ENCODE measurements around the gene SMG5. TPM values are rescaled to one million over a fixed set of nuclear protein-coding genes. Genes with fewer than 3 reads are reported as not detected.

The SMG5 gene
- total RNA-seq, 1 donor from 2014 or later, result 92.8 TPM

DNA sequence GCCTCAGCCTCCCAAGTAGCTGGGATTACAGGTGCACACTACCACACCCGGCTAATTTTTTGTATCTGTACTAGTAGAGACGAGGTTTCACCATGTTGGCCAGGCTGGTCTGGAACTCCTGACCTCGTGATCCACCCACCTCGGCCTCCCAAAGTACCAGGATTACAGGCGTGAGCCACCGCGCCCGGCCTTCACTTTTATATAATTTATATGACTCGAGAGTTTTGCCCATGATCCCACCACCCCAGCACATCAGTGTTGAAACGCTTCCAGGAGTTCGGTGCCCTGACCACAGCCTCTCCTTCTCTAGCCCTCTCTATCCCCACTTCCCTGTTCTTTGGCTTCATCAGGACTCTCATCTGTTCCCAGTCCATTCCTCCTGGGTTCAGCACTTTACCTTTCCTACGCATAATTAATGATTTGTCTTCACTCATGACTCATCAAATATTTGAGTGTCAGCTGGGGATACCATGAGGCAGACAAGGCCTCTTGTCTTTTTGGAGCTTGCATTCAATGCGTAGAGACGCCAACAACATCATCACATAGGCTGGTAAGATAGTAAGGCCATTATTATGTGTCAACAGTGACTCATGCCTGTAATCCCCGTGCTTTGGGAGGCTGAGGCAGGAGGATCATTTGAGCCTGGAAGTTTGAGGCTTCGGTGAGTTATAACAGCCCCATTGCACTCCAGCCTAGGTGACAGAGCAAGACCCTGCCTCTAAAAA is 68.4 kb downstream of the SMG5 start:
- DNase-seq (ENCODE audit: low read depth), result peak; percentile 78

DNA sequence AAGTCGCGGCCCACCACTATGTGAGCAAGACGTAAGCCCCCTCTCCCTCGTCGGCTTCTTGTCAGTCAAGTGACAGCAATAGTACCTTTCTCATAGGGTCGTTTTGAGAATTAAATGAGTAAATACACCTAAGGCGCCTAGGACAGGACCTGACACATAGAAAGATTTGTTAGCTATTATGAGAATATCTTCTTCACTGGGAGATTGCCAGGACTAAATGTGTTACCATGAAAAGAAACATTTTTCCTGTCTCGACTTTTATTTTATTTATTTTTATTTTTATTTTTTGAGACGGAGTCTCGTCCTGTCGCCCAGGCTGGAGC is 69.0 kb downstream of the SMG5 start:
- no peak for DNase-seq (ENCODE audit: low read depth)

DNA sequence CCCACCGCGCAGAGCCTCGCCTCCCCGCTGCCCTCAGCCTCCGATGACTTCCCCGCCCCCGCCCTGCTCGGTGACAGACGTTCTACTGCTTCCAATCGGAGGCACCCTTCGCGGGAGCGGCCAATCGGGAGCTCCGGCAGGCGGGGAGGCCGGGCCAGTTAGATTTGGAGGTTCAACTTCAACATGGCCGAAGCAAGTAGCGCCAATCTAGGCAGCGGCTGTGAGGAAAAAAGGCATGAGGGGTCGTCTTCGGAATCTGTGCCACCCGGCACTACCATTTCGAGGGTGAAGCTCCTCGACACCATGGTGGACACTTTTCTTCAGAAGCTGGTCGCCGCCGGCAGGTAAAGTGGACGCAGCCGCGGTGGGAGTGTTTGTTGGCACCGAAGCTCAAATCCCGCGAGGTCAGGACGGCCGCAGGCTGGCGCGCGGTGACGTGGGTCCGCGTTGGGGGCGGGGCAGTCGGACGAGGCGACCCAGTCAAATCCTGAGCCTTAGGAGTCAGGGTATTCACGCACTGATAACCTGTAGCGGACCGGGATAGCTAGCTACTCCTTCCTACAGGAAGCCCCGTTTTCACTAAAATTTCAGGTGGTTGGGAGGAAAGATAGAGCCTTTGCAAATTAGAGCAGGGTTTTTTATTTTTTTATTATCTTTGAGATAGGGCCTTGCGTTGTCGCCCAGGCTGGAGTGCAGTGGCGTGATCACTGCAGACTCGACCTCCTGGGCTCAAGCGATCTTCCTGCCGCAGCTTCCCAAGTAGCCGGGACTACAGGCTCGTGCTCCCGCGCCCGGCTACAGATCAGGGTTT is 69.6 kb downstream of the SMG5 start, which contains the start of gene PMF1:
PMF1 (plus strand) TSS at position 175 of the 811 bp plus-strand sequence; CDS start at position 184, 9 bp downstream.
- DNase-seq (ENCODE audit: low read depth), result peak; percentile 90

DNA sequence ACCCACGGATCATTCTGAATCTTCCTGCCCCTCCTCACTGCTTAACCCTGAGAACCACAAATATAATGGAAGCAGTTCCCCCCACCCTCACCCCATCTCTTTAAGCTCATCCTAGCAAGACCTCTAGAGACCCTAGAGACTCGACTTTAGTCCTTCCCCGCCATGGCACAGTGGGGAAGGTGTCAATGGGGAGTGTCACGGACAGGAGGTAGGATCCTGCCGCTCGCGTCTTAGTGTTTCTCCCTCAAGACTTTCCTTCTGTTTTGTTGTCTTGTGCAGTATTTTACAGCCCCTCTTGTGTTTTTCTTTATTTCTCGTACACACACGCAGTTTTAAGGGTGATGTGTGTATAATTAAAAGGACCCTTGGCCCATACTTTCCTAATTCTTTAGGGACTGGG is 70.5 kb downstream of the SMG5 start:
- DNase-seq (ENCODE audit: low read depth), result no peak

DNA sequence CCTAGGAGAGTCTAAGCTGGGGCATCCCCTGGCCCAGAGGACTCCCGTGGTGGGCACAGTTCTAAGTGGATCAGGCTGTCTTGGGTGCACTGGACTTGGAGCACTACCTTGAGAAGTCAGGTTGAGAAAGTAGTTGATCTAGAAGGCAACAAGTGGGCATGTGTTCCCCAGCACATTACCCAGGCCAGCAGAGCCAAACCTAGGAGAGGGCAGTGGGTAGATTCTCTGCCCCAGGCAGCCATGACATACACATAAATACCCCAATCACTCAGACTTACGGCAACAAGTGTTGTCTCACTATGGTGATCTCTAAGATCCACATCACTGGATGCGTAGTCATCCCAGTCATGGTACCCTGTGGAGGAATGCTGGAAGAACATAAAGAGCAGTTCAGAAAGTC is 71.4 kb downstream of the SMG5 start:
- no peak for DNase-seq (ENCODE audit: low read depth)

DNA sequence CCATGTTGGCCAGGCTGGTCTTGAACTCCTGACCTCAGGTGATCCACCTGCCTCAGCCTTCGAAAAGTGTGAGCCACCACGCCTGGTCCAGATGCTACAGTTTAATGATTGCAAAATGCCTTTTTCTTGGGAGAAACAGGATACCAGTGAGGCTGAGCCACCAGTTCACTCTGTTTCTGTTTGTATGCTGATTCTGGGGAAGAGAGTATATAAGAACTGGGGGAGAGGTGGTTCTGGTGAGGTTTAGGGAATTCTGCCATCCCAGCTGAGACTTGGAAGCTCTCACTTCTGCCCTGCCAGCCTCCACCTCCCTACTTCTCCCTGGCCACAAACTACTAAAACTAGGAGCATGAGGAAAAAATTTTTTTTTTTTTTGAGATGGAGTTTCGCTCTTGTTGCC is 77.9 kb downstream of the SMG5 start:
- no peak for DNase-seq (ENCODE audit: low read depth)

DNA sequence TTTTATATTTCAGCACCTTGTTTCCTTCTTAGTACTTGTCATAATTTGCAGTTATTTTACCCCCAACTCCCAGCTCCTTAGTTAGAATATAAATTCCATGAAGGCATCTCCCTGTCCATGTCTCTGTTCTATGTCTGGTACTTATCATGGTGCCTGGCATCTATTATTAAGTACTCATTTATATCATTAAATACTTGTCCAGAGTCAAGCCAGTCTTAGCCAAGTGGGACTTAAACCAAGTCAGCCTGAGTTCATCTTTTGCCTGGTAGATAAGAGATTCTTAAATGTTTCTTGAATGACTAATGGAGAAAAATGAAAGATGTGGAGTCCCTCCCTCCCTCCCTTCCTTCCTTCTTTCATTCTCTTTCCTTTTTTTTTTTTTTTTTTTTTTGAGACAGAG is 79.3 kb downstream of the SMG5 start:
- no peak for DNase-seq (ENCODE audit: low read depth)

DNA sequence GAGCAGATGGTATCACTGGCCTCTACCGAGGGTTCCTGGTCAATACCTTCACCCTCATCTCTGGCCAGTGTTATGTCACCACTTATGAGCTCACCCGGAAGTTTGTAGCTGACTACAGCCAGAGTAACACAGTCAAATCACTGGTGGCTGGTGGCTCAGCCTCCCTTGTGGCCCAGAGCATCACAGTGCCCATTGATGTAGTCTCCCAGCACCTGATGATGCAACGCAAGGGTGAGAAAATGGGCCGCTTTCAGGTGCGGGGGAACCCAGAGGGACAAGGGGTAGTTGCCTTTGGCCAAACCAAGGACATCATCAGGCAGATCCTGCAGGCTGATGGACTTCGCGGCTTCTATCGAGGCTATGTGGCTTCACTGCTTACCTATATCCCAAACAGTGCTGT is 82.6 kb downstream of the SMG5 start:
- no peak for DNase-seq (ENCODE audit: low read depth)

Other genes with a start within 250 kb of the SMG5 start
- gene UBQLN4, start 229.0 kb downstream of the SMG5 start, total RNA-seq, result 16.0 and 25.2 TPM in 2 replicates
- gene LAMTOR2, start 228.0 kb downstream of the SMG5 start, total RNA-seq, result 53.6 and 79.0 TPM in 2 replicates
- gene RAB25, start 221.7 kb downstream of the SMG5 start, total RNA-seq, result 0.50 and 43.9 TPM in 2 replicates
- gene MEX3A, start 200.4 kb downstream of the SMG5 start, total RNA-seq, result 5.0 and 7.1 TPM in 2 replicates
- 420 and 617 TPM in 2 replicates for gene LMNA, start 168.1 kb downstream of the SMG5 start, total RNA-seq
- gene SEMA4A, start 129.2 kb downstream of the SMG5 start, total RNA-seq, result 0.69 and 7.4 TPM in 2 replicates
- gene SLC25A44, start 88.7 kb downstream of the SMG5 start, total RNA-seq, result 5.9 and 17.4 TPM in 2 replicates
- 47.1 and 65.8 TPM in 2 replicates for gene PMF1, start 69.8 kb downstream of the SMG5 start, total RNA-seq
- 0.15 TPM in 1 of 2 replicates, not detected in the other for gene BGLAP, start 40.6 kb downstream of the SMG5 start, total RNA-seq
- 0.80 TPM in 1 of 2 replicates, not detected in the other for gene PAQR6, start 34.8 kb downstream of the SMG5 start, total RNA-seq
- gene TMEM79, start 1.5 kb upstream of the SMG5 start, total RNA-seq, result 0.52 and 1.6 TPM in 2 replicates
- 23.7 and 37.2 TPM in 2 replicates for gene GLMP, start 12.9 kb upstream of the SMG5 start, total RNA-seq
- gene VHLL, start 16.5 kb upstream of the SMG5 start, total RNA-seq, result not detected in 2 replicates
- gene CCT3, start 55.5 kb upstream of the SMG5 start, total RNA-seq, result 499 and 846 TPM in 2 replicates
- not detected in 2 replicates for gene TSACC, start 55.7 kb upstream of the SMG5 start, total RNA-seq
- 0.55 TPM in 1 of 2 replicates, not detected in the other for gene RHBG, start 86.4 kb upstream of the SMG5 start, total RNA-seq
- 3.8 and 10.0 TPM in 2 replicates for gene MEF2D, start 217.9 kb upstream of the SMG5 start, total RNA-seq